Lower leg skin (tissue), 4 donors: ENCODE data around the gene KRTAP1-5. TPM values are rescaled to one million over a fixed set of nuclear protein-coding genes. Genes with fewer than 3 reads are reported as not detected.
"Not testable (repeated sequence)": the region's sequence is repeated elsewhere in the genome, so short reads cannot be mapped to it uniquely, and the experiment has no call there.

ENCODE experiments used
- DNase-seq, 2 donors: peaks; one replicate each; pipeline ENCODE4 v3.0.0-alpha.2; 2019; ENCODE audit warnings: low spot score in 2 of 2
- H3K4me3 ChIP-seq: fragments of 200-600 bp; sonication (generic); 2 replicates; pipeline ENCODE4 v1.5.1; 2017; ENCODE audit warnings: mild to moderate bottlenecking, low read depth; ENCODE audit not compliant: poor library complexity, severe bottlenecking
- POLR2A ChIP-seq, 2 donors: fragments of 450-650 bp; IDR thresholded peaks; one replicate each; pipeline ENCODE4 v1.6.1; 2016 to 2017; ENCODE audit warnings: antibody characterized with exemption in 2 of 2, mild to moderate bottlenecking in 1 of 2, moderate library complexity in 1 of 2
- WGBS, 2 donors: methylation state at CpG; one replicate each; pipeline ENCODE4 v1.1.5; 2018; 5-methylcytosine and 5-hydroxymethylcytosine counted together
- intact Hi-C: fragments of 100-400 bp; cut with DNase I; formaldehyde crosslinking; loops from one replicate; pipeline ENCODE4 v1.15.0; 2023; ENCODE audit warnings: low total_unique reads
- total RNA-seq, 4 donors: library from RNA; depleted of rRNA; stranded (reverse); fragments of >200 nt; gene quantifications; one replicate each; pipeline ENCODE4 v1.1.0, GENCODE V29; 2016
- TF ChIP-seq, protein P1 (sequence below), 3 donors: fragments of 450-650 bp; IDR thresholded peaks; one replicate each; pipeline ENCODE4 v1.5.1; 2016; ENCODE audit warnings: antibody characterized with exemption in 3 of 3, mild to moderate bottlenecking in 3 of 3, moderate library complexity in 2 of 3

KRTAP1-5 gene
- total RNA-seq, 4 donors from 2014 or later: 0.22 to 168 (median 10.9) TPM; not detected in 1

DNA sequence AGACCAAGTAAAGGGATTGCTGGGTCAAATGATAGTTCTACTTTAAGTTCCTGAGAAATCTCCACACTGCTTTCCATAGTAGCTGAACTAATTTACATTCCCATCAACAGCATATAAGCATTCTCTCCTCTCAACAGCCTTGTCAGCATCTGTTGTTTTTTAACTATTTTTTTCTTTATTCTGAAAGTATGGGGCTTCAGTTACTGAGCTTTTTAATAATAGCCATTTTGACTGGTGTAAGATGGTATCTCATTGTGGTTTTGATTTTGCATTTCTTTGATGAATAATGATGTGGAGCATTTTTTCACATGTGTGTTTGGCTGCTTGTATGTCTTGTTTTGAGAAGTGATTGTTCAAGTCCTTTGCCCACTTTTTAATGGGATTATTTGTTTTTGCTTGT, 25.6 kb upstream of the KRTAP1-5 start:
- no peak for TF ChIP-seq POLR2A (IDR thresholded peaks at IDR 0.05)
- TF ChIP-seq, protein P1, sequence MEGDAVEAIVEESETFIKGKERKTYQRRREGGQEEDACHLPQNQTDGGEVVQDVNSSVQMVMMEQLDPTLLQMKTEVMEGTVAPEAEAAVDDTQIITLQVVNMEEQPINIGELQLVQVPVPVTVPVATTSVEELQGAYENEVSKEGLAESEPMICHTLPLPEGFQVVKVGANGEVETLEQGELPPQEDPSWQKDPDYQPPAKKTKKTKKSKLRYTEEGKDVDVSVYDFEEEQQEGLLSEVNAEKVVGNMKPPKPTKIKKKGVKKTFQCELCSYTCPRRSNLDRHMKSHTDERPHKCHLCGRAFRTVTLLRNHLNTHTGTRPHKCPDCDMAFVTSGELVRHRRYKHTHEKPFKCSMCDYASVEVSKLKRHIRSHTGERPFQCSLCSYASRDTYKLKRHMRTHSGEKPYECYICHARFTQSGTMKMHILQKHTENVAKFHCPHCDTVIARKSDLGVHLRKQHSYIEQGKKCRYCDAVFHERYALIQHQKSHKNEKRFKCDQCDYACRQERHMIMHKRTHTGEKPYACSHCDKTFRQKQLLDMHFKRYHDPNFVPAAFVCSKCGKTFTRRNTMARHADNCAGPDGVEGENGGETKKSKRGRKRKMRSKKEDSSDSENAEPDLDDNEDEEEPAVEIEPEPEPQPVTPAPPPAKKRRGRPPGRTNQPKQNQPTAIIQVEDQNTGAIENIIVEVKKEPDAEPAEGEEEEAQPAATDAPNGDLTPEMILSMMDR (IDR thresholded peaks at IDR 0.05): no peak
- H3K4me3 ChIP-seq: no peak overlapping the region
- no peak for DNase-seq
- intact Hi-C loops: no loop called here

DNA sequence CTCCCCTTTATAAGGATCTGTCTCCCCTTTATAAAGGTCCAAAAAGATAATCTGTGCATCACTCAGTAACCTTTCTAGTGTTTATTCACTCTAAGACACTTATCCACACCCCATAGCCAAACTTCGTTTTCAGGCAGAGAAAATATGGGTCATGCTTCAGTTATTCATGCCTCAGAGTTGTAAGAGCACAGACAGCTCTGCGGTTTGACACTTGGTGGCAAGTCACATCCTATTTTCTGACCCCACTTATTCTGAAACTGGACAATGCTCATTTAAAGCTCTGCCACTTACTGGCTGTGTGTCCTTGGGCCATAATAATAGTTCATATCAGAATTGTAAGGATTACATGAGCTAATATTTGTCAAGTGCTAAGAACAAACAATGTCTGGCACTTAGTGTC, 22.1 kb upstream of the KRTAP1-5 start:
- TF ChIP-seq, protein P1 (IDR thresholded peaks at IDR 0.05): no peak
- TF ChIP-seq POLR2A (IDR thresholded peaks at IDR 0.05): no peak
- no peak overlapping the region for H3K4me3 ChIP-seq
- intact Hi-C loops: no loop called here
- DNase-seq: no peak
- 50 to 75% methylated on average over 2 of the region's 2 CpGs for WGBS, 2 donors

DNA sequence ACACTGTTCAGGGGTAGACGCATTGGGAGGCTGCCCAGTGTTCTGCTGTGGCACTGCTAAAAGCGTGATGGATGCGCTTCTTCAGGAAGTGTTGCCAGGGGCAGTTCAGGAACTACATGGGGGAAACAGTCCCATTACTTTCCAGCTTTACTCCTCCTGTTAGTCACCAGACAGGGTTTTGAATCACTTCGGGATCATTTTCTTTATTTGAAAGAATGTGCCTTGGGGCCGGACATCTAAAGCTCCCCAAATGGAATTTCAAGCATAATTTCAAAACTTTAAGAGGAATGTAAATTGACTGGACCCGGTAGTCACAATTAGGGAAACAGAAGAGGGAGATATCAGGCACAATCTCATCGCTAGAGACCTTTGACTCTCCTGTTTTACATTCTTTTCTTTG, 21.4 kb upstream of the KRTAP1-5 start:
- WGBS, 2 donors: 56 to 67% methylated on average over 7 of the region's 7 CpGs
- no peak for DNase-seq
- H3K4me3 ChIP-seq: no peak overlapping the region
- TF ChIP-seq, protein P1 (IDR thresholded peaks at IDR 0.05): no peak
- no peak for TF ChIP-seq POLR2A (IDR thresholded peaks at IDR 0.05)
- intact Hi-C loops: no loop called here

DNA sequence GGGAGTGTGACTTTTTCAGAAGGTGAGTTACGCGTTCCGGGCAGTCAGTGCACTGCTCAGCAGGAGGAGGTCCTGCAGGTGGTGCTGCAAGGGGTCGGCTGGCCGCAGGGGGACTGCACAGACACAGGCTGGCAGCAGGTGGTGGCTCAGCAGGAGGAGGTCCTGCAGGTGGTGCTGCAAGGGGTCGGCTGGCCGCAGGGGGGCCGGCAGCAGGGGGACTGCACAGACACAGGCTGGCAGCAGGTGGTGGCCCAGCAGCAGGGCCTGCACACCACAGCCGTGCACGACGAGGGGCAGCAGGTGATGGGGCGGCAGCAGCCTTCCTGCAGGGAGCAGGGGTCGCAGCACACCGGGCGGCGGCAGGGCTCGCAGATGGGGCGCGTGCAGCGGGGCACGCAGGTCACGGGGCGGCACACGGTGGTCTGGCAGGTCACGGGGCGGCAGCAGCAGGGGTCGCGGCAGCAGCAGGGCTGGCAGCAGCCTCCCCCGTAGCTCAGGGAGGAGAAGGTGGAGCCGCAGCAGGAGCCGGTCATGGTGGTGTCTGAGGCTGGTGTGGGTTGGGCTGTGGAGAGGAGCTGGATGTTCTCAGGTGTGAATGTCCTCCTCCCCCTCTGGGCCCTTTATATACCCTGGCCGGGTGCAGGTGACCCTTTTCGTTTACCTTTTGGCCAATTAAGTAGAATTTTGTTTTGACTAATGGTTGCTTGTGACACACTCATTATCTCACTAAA, 19.9 kb upstream of the KRTAP1-5 start, which contains the start of gene KRTAP2-1:
TSS of gene KRTAP2-1 (minus strand) at position 582 of the 731 bp plus-strand sequence. CDS start at position 533, 49 bp downstream.
- WGBS, 2 donors: 65 to 75% methylated on average over 9 to 10 of the region's 33 CpGs
- intact Hi-C loops, H3K4me3 ChIP-seq, DNase-seq: not testable (repeated sequence)

DNA sequence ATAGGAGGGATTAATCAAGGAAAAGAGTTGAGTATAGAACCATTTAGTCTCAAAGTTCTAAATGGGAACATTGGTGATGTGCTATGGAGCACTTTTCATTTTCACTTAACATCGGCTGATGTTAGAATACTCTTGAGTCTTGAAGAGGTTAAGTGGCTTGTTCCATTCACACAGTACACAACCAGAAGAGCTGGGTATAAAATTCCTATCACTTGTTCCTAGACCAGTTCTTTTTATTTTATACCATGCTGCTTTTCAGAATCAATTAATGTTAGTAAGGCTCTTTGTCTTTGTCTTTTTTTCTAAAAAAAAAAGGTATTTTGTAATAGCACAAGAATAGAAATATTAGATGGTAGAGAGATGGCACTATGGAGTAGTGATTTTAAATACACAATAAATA, 15.9 kb upstream of the KRTAP1-5 start:
- no peak for DNase-seq
- intact Hi-C loops: no loop called here
- no peak overlapping the region for H3K4me3 ChIP-seq
- 97 to 98% methylated on average over 1 of the region's 1 CpG for WGBS, 2 donors
- no peak for TF ChIP-seq POLR2A (IDR thresholded peaks at IDR 0.05)
- TF ChIP-seq, protein P1 (IDR thresholded peaks at IDR 0.05): no peak

DNA sequence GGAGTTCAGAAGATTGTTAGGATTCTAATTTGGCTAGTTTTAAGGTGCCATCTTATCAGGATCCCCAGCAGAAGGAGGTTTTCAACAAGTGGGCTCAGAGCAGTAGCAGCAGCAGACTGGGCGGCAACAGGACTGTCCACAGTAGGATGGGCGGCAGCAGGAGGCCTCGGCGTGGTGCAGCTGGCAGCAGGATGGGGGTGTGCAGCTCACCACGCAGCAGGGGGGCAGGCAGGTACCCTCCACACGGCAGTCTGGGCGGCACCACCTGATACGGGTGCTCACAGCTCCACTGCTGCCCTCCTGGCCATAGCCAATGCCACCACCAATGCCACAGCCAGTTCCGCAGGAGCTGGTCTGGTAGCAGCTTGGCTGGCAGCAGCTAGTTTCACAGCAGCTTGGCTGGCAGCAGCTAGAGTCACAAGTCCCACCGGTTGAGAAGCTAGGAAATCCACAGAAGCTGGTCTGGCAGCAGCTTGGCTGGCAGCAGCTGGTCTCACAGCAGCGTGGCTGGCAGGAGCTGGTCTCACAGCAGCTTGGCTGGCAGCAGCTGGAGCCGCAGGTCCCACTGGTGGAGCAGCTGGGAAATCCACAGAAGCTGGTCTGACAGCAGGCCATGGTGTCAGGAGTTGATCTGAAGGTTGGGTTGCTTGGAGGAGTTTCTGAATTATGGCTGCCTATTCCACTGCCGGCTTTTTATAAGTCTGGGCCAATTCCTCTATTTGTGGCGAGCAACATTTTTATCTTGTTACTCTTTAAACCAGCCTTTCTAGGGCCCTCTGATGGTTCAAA, 14.0 kb upstream of the KRTAP1-5 start, which contains the start of gene KRTAP1-1:
TSS of gene KRTAP1-1 (minus strand) at position 668 of the 789 bp plus-strand sequence. CDS start at position 615, 53 bp downstream.
- DNase-seq, intact Hi-C loops, H3K4me3 ChIP-seq: not testable (repeated sequence)
- 48 to 70% methylated on average over 10 to 13 of the region's 14 CpGs for WGBS, 2 donors
